HFFc6 (cell line): ENCODE data around the gene ZNF232. TPM values are rescaled to one million over a fixed set of nuclear protein-coding genes. Genes with fewer than 3 reads are reported as not detected.
"Not testable (repeated sequence)": the region's sequence is repeated elsewhere in the genome, so short reads cannot be mapped to it uniquely, and the experiment has no call there.

Experiments
- DNase-seq: peaks from one replicate; pipeline ENCODE4 v3.0.0-alpha.2; 2018
- H3K27ac Mint-ChIP-seq: 2 replicates; pipeline ENCODE4 v1.8.0; 2020; ENCODE audit warnings: mild to moderate bottlenecking, mixed read lengths
- H3K27me3 Mint-ChIP-seq: 2 replicates; pipeline ENCODE4 v1.8.0; 2021; ENCODE audit warnings: mild to moderate bottlenecking, moderate library complexity, mixed read lengths; ENCODE audit not compliant: insufficient read depth
- H3K36me3 Mint-ChIP-seq: 2 replicates; pipeline ENCODE4 v1.8.0; 2021; ENCODE audit warnings: low read depth, mixed read lengths
- H3K4me1 Mint-ChIP-seq: 2 replicates; pipeline ENCODE4 v1.8.0; 2020; ENCODE audit warnings: low read depth, mixed read lengths
- H3K4me3 Mint-ChIP-seq: 2 replicates; pipeline ENCODE4 v1.8.0; 2020; ENCODE audit warnings: mild to moderate bottlenecking, moderate library complexity, mixed read lengths
- H3K9me3 Mint-ChIP-seq: 2 replicates; pipeline ENCODE4 v1.8.0; 2020; ENCODE audit warnings: mild to moderate bottlenecking, mixed read lengths
- total RNA-seq, 6 experiments: library from RNA; stranded (reverse); fragmentation: NEBNext Ultra II Directional; extraction: Animal tissue kit (Norgen Biotek cat#: 25700); gene quantifications; 2 replicates in 1 of 6; 3 replicates in 5 of 6; pipeline ENCODE4 v1.2.3, GENCODE V29; 2021
- TF ChIP-seq, protein P1 (sequence below): fragments of 200-600 bp; sonication (generic); IDR thresholded peaks from 2 replicates; pipeline ENCODE4 v1.5.0; 2021; ENCODE audit warnings: antibody characterized with exemption, mild to moderate bottlenecking

ZNF232 gene
- total RNA-seq, 6 experiments from 2014 or later, result 3.5 to 4.9 (median 3.8) TPM

- Mint-ChIP-seq H3K27me3 (peaks cover 15% of the 10 kb centered on the region), H3K9me3 (no peaks in the 10 kb centered on the region), H3K36me3 (no peaks in the 10 kb centered on the region), H3K27ac (no peak overlapping the region), H3K4me1 (peaks cover 13% of the 10 kb centered on the region), H3K4me3 (no peak overlapping the region)
- DNase-seq, result no peak
- TF ChIP-seq, protein P1, sequence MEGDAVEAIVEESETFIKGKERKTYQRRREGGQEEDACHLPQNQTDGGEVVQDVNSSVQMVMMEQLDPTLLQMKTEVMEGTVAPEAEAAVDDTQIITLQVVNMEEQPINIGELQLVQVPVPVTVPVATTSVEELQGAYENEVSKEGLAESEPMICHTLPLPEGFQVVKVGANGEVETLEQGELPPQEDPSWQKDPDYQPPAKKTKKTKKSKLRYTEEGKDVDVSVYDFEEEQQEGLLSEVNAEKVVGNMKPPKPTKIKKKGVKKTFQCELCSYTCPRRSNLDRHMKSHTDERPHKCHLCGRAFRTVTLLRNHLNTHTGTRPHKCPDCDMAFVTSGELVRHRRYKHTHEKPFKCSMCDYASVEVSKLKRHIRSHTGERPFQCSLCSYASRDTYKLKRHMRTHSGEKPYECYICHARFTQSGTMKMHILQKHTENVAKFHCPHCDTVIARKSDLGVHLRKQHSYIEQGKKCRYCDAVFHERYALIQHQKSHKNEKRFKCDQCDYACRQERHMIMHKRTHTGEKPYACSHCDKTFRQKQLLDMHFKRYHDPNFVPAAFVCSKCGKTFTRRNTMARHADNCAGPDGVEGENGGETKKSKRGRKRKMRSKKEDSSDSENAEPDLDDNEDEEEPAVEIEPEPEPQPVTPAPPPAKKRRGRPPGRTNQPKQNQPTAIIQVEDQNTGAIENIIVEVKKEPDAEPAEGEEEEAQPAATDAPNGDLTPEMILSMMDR, result no peak
These were observed 24.3 kb upstream of the ZNF232 start for GRCh38 chr17:5135726-5136579.

- H3K27ac Mint-ChIP-seq, H3K9me3 Mint-ChIP-seq, H3K36me3 Mint-ChIP-seq, H3K4me3 Mint-ChIP-seq, DNase-seq: not testable (repeated sequence)
- Mint-ChIP-seq H3K27me3 (peaks cover 19% of the 10 kb centered on the region), H3K4me1 (peaks cover 13% of the 10 kb centered on the region)
These were observed 23.5 kb upstream of the ZNF232 start for GRCh38 chr17:5135131-5135712.

DNA sequence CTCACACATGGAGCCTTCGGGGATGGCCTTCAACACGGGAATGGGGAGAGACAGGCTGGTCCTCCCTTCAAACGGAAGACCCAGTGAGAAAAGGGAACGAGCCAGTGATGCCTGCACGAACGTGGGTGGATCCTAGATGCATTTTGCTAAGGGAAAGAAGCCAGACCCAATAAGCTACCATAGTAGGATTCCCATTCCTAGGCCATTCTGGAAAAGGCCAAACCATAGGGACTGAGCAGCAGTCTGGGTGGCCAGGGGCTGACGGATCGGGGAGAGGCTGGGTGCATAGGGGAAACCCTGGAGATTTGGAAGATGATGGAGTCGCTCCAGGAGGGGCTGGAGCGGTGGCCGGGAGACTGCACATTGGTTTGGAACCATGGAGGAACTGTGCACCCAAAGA is 22.9 kb upstream of the ZNF232 start:
- Mint-ChIP-seq H3K4me1 (peaks cover 13% of the 10 kb centered on the region), H3K27me3 (peaks cover 26% of the 10 kb centered on the region), H3K4me3 (peak overlapping the region; percentile 29; the same call in 1 of the 2 replicates)
- H3K27ac Mint-ChIP-seq, H3K36me3 Mint-ChIP-seq, DNase-seq, H3K9me3 Mint-ChIP-seq: not testable (repeated sequence)

DNA sequence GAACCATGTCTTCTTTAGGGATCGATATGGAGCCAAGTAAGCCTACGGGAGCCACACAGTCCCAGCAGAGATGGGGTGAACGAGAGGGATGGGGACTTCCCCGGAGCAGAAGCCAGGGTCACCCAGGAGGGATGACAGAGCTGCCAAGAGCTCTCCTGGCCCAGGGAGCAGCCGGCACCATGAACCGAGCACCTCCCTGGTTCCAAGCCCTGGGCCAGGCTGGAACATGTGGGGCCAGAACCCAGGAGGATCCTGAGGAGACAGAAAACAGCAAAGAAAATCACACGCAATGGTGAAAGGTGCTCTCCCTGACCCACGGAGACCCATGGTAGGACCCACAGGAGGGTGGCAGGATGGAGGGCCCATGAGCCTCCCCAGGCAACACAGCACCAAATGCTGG is 22.3 kb upstream of the ZNF232 start:
- H3K27ac Mint-ChIP-seq, H3K9me3 Mint-ChIP-seq, H3K4me3 Mint-ChIP-seq, DNase-seq, H3K36me3 Mint-ChIP-seq: not testable (repeated sequence)
- Mint-ChIP-seq H3K4me1 (peaks cover 13% of the 10 kb centered on the region), H3K27me3 (peaks cover 28% of the 10 kb centered on the region)

DNA sequence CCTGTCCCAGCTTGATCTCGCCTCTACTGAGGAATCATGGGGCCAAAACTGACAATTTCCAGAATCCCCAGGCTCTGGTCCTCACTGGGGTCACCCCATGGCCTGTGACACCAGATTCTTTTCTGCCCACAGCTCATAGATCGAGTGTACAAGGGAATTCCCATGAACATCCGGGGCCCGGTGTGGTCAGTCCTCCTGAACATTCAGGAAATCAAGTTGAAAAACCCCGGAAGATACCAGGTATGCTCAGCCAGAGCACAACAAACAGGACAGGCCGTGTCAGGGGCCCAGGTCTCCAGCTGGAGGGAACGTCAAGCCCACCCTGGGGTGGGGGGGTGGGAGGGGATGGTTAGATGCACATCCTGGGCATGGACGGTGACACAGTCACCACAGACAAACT is 21.6 kb upstream of the ZNF232 start:
- Mint-ChIP-seq H3K27ac (no peak overlapping the region), H3K4me1 (peaks cover 13% of the 10 kb centered on the region), H3K9me3 (no peaks in the 10 kb centered on the region), H3K4me3 (no peak overlapping the region), H3K36me3 (no peaks in the 10 kb centered on the region), H3K27me3 (peaks cover 31% of the 10 kb centered on the region)
- TF ChIP-seq, protein P1, result no peak
- DNase-seq, result no peak

DNA sequence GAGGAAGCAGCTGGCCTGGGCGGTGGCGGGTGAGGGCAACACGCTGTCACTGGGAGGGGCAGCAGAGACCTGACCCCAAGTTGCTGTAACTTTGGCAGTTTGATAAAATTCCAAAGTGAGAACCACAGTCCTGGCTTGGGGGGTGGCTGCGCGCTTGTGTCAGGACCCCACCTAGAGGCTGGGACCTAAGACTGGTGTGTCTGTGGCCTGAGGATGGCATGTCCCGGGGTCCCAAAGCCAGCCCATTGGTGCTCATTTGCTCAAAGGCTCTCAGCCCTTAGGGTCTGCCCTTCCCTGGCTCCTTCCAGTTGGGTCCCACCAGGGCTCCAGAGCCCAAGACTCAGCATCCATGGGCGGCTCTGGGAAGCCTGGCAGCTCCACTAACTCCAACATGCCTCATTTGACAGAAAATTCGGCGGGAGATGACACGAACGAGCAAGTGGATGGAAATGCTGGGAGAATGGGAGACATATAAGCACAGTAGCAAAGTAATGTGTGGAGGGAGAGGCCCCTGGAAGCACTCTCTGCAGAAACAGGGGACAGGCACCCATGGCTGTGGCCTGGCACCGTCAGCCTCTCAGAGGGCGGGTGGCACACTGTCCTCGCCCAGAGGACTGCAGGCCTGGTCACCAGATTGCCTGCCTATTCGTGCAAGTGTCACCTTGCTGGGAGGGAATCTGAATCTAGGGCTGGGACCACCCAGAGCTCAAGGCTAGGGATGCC is 21.0 kb upstream of the ZNF232 start:
- DNase-seq, H3K4me3 Mint-ChIP-seq, H3K9me3 Mint-ChIP-seq, H3K36me3 Mint-ChIP-seq, H3K27ac Mint-ChIP-seq: not testable (repeated sequence)
- Mint-ChIP-seq H3K4me1 (peaks cover 13% of the 10 kb centered on the region), H3K27me3 (peaks cover 33% of the 10 kb centered on the region)

DNA sequence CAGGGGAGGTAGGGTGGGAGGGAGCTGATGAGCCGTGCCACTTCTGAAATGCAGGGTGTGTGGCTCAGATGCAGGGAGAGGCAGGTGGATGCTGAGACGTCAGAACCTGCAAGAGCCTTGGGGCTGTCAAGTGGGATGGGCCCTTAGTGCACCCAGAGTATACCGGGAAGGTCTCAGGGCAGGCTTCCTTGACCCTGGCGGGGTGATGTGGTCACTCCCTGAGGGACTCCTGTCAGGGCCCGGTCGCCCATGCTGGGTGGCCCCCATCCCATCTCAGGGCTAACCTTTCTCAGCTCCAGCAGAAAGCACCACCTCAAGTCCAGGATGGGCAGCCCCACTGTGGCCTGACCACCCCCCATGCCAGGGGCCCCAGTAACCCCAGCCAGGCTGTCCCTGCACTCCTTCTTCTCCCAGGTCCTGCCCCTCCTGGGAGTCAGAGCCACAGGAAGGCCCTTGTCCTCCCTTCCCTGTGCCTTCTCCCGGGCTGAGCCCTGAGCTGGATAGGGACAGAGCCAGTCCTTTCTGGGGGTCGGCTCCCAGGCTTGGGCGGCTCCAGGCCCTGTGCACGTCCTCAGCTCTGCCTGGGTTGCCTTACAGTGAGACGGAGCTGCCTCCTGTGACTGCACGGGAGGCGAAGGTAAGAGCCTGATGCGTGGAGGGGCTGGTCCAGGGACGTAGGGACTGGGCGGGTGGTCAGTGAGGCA is 20.3 kb upstream of the ZNF232 start:
- not testable (repeated sequence) for H3K9me3 Mint-ChIP-seq, DNase-seq, H3K36me3 Mint-ChIP-seq, H3K27ac Mint-ChIP-seq, H3K4me3 Mint-ChIP-seq
- H3K27me3 Mint-ChIP-seq, result peaks cover 38% of the 10 kb centered on the region
- H3K4me1 Mint-ChIP-seq, result peaks cover 13% of the 10 kb centered on the region
